Vagina (tissue), 2 donors: ENCODE results near the gene ESPNL.
"Not testable (repeated sequence)": the region's sequence is repeated elsewhere in the genome, so short reads cannot be mapped to it uniquely, and the experiment has no call there.

Experiments
- CTCF ChIP-seq, 3 experiments: fragments of 450-650 bp in 2 of 3; fragments of 200-600 bp in 1 of 3; sonication (generic) in 1 of 3; IDR thresholded peaks; one replicate each; pipeline ENCODE4 v1.5.1; 2017 to 2019; ENCODE audit warnings: antibody characterized with exemption in 3 of 3, mild to moderate bottlenecking in 2 of 3, moderate library complexity in 2 of 3
- POLR2A ChIP-seq, 2 donors: fragments of 450-650 bp; IDR thresholded peaks; one replicate each; pipeline ENCODE4 v1.6.1; 2017; ENCODE audit warnings: antibody characterized with exemption in 2 of 2, mild to moderate bottlenecking in 2 of 2, moderate library complexity in 2 of 2

- TF ChIP-seq CTCF, POLR2A (IDR thresholded peaks at IDR 0.05): not testable (repeated sequence)
Observed at GRCh38 chr2:238066718-238067117, 33.4 kb upstream of the ESPNL start.
